PFSK-1 (cell line): Measurements from ENCODE around the gene SVIP.

Experiments used
- FOXP2 ChIP-seq: optimal IDR thresholded peaks from 2 replicates; pipeline ENCODE3; 2011; ENCODE audit warnings: borderline replicate concordance, control low read depth, inconsistent platforms; ENCODE audit not compliant: insufficient read depth; ENCODE audit errors: extremely low read length, extremely low read depth
- POLR2AphosphoS5 ChIP-seq: IDR thresholded peaks from 2 replicates; pipeline ENCODE4 v1.6.1; 2012; ENCODE audit warnings: low read depth, mild to moderate bottlenecking, control low read depth, low read length, moderate library complexity
- REST ChIP-seq, 2 experiments: IDR thresholded peaks; 2 replicates each; pipeline versions ENCODE4 v1.6.1 to v1.8.0; 2011 to 2012; ENCODE audit warnings: low read depth in 2 of 2, low read length in 2 of 2, control low read depth in 1 of 2, inconsistent platforms in 1 of 2, mild to moderate bottlenecking in 1 of 2, moderate library complexity in 1 of 2; ENCODE audit not compliant: insufficient read depth in 1 of 2
- TAF1 ChIP-seq: IDR thresholded peaks from 2 replicates; pipeline ENCODE4 v1.6.1; 2012; ENCODE audit warnings: low read length, control low read depth, borderline replicate concordance; ENCODE audit not compliant: insufficient read depth

GRCh38 chr11:22808571-22809197 is 20.9 kb downstream of the SVIP start:
- TF ChIP-seq TAF1 = no peak
- no peak for TF ChIP-seq POLR2AphosphoS5
- no peak for TF ChIP-seq REST (IDR thresholded peaks at IDR 0.05; ENCODE audit: insufficient read depth in 1 of 2, low read depth in 2 of 2, low read length in 2 of 2)
- no peak for TF ChIP-seq FOXP2
